ENCODE data around the gene MUL1.

Gene MUL1

GRCh38 chr1:20494609-20495311 lies 13.2 kb downstream of the MUL1 start:
- H3K9ac ChIP-seq (ENCODE audit: low read depth, low read length) = no peak overlapping the region
- H3K27me3 ChIP-seq (ENCODE audit: control insufficient read depth, insufficient read depth, low read length) = peaks cover 4% of the 10 kb centered on the region
- H3K9me3 ChIP-seq (ENCODE audit: control insufficient read depth, insufficient read depth, low read length) = no peaks in the 10 kb centered on the region
- H3K4me3 ChIP-seq (ENCODE audit: low read depth, low read length) = no peak overlapping the region
- peak overlapping the region; percentile 53 for H3K27ac ChIP-seq (ENCODE audit: low read depth, low read length)
- peaks cover 8% of the 10 kb centered on the region; the same call in 1 of the 2 replicates for H3K4me1 ChIP-seq (ENCODE audit: control insufficient read depth, insufficient read depth, low read length)
- H3K36me3 ChIP-seq (ENCODE audit: control insufficient read depth, insufficient read depth, low read length) = peaks cover 14% of the 10 kb centered on the region

GRCh38 chr1:20493839-20494608 lies 13.9 kb downstream of the MUL1 start:
- no peaks in the 10 kb centered on the region for H3K9me3 ChIP-seq (ENCODE audit: control insufficient read depth, insufficient read depth, low read length)
- peak overlapping the region; percentile 53 for H3K27ac ChIP-seq (ENCODE audit: low read depth, low read length)
- peaks cover 8% of the 10 kb centered on the region; the same call in 1 of the 2 replicates for H3K4me1 ChIP-seq (ENCODE audit: control insufficient read depth, insufficient read depth, low read length)
- H3K36me3 ChIP-seq (ENCODE audit: control insufficient read depth, insufficient read depth, low read length) = peaks cover 6% of the 10 kb centered on the region; the same call in 1 of the 2 replicates
- H3K4me3 ChIP-seq (ENCODE audit: low read depth, low read length) = peak overlapping the region; percentile 43
- peaks cover 12% of the 10 kb centered on the region for H3K27me3 ChIP-seq (ENCODE audit: control insufficient read depth, insufficient read depth, low read length)
- H3K9ac ChIP-seq (ENCODE audit: low read depth, low read length) = no peak overlapping the region

GRCh38 chr1:20493309-20493708 lies 14.6 kb downstream of the MUL1 start:
- H3K9ac ChIP-seq (ENCODE audit: low read depth, low read length) = no peak overlapping the region
- peaks cover 19% of the 10 kb centered on the region for H3K27me3 ChIP-seq (ENCODE audit: control insufficient read depth, insufficient read depth, low read length)
- H3K4me3 ChIP-seq (ENCODE audit: low read depth, low read length) = no peak overlapping the region
- H3K27ac ChIP-seq (ENCODE audit: low read depth, low read length) = no peak overlapping the region
- no peaks in the 10 kb centered on the region for H3K9me3 ChIP-seq (ENCODE audit: control insufficient read depth, insufficient read depth, low read length)
- peaks cover 8% of the 10 kb centered on the region; the same call in 1 of the 2 replicates for H3K4me1 ChIP-seq (ENCODE audit: control insufficient read depth, insufficient read depth, low read length)
- H3K36me3 ChIP-seq (ENCODE audit: control insufficient read depth, insufficient read depth, low read length) = no peaks in the 10 kb centered on the region

GRCh38 chr1:20492751-20493150 lies 15.2 kb downstream of the MUL1 start:
- Histone ChIP-seq H3K27me3 (ENCODE audit: control insufficient read depth, insufficient read depth, low read length) (peaks cover 25% of the 10 kb centered on the region), H3K4me3 (ENCODE audit: low read depth, low read length) (no peak overlapping the region), H3K9me3 (ENCODE audit: control insufficient read depth, insufficient read depth, low read length) (no peaks in the 10 kb centered on the region), H3K27ac (ENCODE audit: low read depth, low read length) (no peak overlapping the region), H3K9ac (ENCODE audit: low read depth, low read length) (no peak overlapping the region), H3K4me1 (ENCODE audit: control insufficient read depth, insufficient read depth, low read length) (peaks cover 10% of the 10 kb centered on the region; the same call in 1 of the 2 replicates), H3K36me3 (ENCODE audit: control insufficient read depth, insufficient read depth, low read length) (no peaks in the 10 kb centered on the region)

GRCh38 chr1:20491866-20492265 lies 16.1 kb downstream of the MUL1 start:
- no peak overlapping the region for H3K9ac ChIP-seq (ENCODE audit: low read depth, low read length)
- no peak overlapping the region for H3K4me3 ChIP-seq (ENCODE audit: low read depth, low read length)
- H3K9me3 ChIP-seq (ENCODE audit: control insufficient read depth, insufficient read depth, low read length) = no peaks in the 10 kb centered on the region
- peaks cover 33% of the 10 kb centered on the region for H3K27me3 ChIP-seq (ENCODE audit: control insufficient read depth, insufficient read depth, low read length)
- H3K4me1 ChIP-seq (ENCODE audit: control insufficient read depth, insufficient read depth, low read length) = peaks cover 15% of the 10 kb centered on the region; the same call in 1 of the 2 replicates
- H3K27ac ChIP-seq (ENCODE audit: low read depth, low read length) = no peak overlapping the region
- H3K36me3 ChIP-seq (ENCODE audit: control insufficient read depth, insufficient read depth, low read length) = no peaks in the 10 kb centered on the region

GRCh38 chr1:20491178-20491577 lies 16.8 kb downstream of the MUL1 start:
- Histone ChIP-seq H3K4me3 (ENCODE audit: low read depth, low read length) (no peak overlapping the region), H3K27me3 (ENCODE audit: control insufficient read depth, insufficient read depth, low read length) (peaks cover 39% of the 10 kb centered on the region), H3K36me3 (ENCODE audit: control insufficient read depth, insufficient read depth, low read length) (no peaks in the 10 kb centered on the region), H3K27ac (ENCODE audit: low read depth, low read length) (no peak overlapping the region), H3K9ac (ENCODE audit: low read depth, low read length) (no peak overlapping the region), H3K9me3 (ENCODE audit: control insufficient read depth, insufficient read depth, low read length) (no peaks in the 10 kb centered on the region), H3K4me1 (ENCODE audit: control insufficient read depth, insufficient read depth, low read length) (peaks cover 15% of the 10 kb centered on the region; the same call in 1 of the 2 replicates)

- Histone ChIP-seq H3K36me3 (ENCODE audit: control insufficient read depth, insufficient read depth, low read length) (no peaks in the 10 kb centered on the region), H3K27ac (ENCODE audit: low read depth, low read length) (no peak overlapping the region), H3K27me3 (ENCODE audit: control insufficient read depth, insufficient read depth, low read length) (peaks cover 69% of the 10 kb centered on the region), H3K4me1 (ENCODE audit: control insufficient read depth, insufficient read depth, low read length) (peaks cover 19% of the 10 kb centered on the region), H3K4me3 (ENCODE audit: low read depth, low read length) (peak overlapping the region; percentile 77), H3K9ac (ENCODE audit: low read depth, low read length) (no peak overlapping the region), H3K9me3 (ENCODE audit: control insufficient read depth, insufficient read depth, low read length) (no peaks in the 10 kb centered on the region)
Measured at GRCh38 chr1:20487236-20487590, 20.7 kb downstream of the MUL1 start.

- H3K9me3 ChIP-seq (ENCODE audit: control insufficient read depth, insufficient read depth, low read length) = no peaks in the 10 kb centered on the region
- H3K36me3 ChIP-seq (ENCODE audit: control insufficient read depth, insufficient read depth, low read length) = no peaks in the 10 kb centered on the region
- H3K4me3 ChIP-seq (ENCODE audit: low read depth, low read length) = peak overlapping the region; percentile 77
- no peak overlapping the region for H3K9ac ChIP-seq (ENCODE audit: low read depth, low read length)
- H3K27ac ChIP-seq (ENCODE audit: low read depth, low read length) = peak overlapping the region; percentile 70
- H3K4me1 ChIP-seq (ENCODE audit: control insufficient read depth, insufficient read depth, low read length) = peaks cover 23% of the 10 kb centered on the region
- peaks cover 75% of the 10 kb centered on the region for H3K27me3 ChIP-seq (ENCODE audit: control insufficient read depth, insufficient read depth, low read length)
Measured at GRCh38 chr1:20486457-20487235, 21.3 kb downstream of the MUL1 start.

- Histone ChIP-seq H3K4me1 (ENCODE audit: control insufficient read depth, insufficient read depth, low read length) (peaks cover 26% of the 10 kb centered on the region), H3K27me3 (ENCODE audit: control insufficient read depth, insufficient read depth, low read length) (peaks cover 83% of the 10 kb centered on the region), H3K9me3 (ENCODE audit: control insufficient read depth, insufficient read depth, low read length) (no peaks in the 10 kb centered on the region), H3K27ac (ENCODE audit: low read depth, low read length) (peak within 1 kb of the TSS; percentile 70), H3K9ac (ENCODE audit: low read depth, low read length) (no peak within 1 kb of the TSS), H3K36me3 (ENCODE audit: control insufficient read depth, insufficient read depth, low read length) (no peaks in the 10 kb centered on the region), H3K4me3 (ENCODE audit: low read depth, low read length) (peak within 1 kb of the TSS; percentile 77)
Measured at GRCh38 chr1:20485527-20486456, 22.2 kb downstream of the MUL1 start, which contains the start of gene CAMK2N1. Gene CAMK2N1 (minus strand): TSS chr1:20486210. CDS start chr1:20485379, 831 bp downstream.
